ENCODE results near the gene PRG2. TPM values are rescaled to one million over a fixed set of nuclear protein-coding genes. Genes with fewer than 3 reads are reported as not detected.

The PRG2 gene
- total RNA-seq, 1 donor from 2014 or later, result not detected

DNA sequence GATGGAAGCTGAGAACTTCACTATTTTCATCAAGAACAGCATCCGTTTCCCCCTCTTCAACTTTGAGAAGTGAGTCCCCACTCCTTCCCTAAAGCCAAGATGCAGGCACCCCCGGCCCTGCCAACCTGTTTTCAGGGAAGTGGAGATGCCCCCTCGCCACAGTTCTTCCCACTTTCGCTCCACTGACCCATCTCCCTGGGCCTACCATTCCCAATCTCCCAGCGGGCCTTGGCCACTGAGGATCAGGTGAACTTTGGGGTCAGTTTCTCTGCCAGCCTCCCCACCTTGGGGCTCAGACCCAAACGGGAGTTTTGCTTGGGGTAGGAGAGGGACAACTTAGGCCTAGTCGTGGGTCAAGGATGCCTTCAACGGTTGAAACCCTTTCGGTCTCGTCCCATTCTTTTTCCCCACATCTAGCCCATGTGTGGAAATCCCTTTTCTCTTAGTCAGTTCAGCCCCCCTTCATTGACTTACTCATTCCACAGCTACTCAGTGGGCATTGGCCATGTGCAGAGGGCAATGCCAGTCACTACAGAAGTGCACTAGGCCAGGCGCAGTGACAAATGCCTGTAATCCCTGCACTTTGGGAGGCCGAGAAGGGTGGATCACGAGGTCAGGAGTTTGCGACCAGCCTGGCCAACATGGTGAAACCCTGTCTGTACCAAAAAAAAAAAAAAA, 41.7 kb downstream of the PRG2 start:
- no peaks in the 10 kb centered on the region for H3K27me3 ChIP-seq (ENCODE audit: low read depth)
- intact Hi-C loops (cut with DNase I), result no loop called here
- peaks cover 9% of the 10 kb centered on the region for H3K4me1 ChIP-seq
- no peak for DNase-seq
- no peak overlapping the region for H3K27ac ChIP-seq
- no peaks in the 10 kb centered on the region for H3K36me3 ChIP-seq
- no peak for ATAC-seq
- no peak for TF ChIP-seq CTCF (IDR thresholded peaks at IDR 0.05)
- no peak overlapping the region for H3K4me3 ChIP-seq
- H3K9me3 ChIP-seq, result no peaks in the 10 kb centered on the region

- intact Hi-C loops (cut with DNase I), result no loop called here
- Histone ChIP-seq H3K36me3 (no peaks in the 10 kb centered on the region), H3K27ac (no peak overlapping the region), H3K4me1 (peaks cover 9% of the 10 kb centered on the region), H3K27me3 (ENCODE audit: low read depth) (no peaks in the 10 kb centered on the region), H3K9me3 (no peaks in the 10 kb centered on the region), H3K4me3 (no peak overlapping the region)
- TF ChIP-seq CTCF (IDR thresholded peaks at IDR 0.05), result no peak
- DNase-seq (no peak), ATAC-seq (no peak)
These were observed 42.4 kb downstream of the PRG2 start for GRCh38 chr11:57348052-57348451.

DNA sequence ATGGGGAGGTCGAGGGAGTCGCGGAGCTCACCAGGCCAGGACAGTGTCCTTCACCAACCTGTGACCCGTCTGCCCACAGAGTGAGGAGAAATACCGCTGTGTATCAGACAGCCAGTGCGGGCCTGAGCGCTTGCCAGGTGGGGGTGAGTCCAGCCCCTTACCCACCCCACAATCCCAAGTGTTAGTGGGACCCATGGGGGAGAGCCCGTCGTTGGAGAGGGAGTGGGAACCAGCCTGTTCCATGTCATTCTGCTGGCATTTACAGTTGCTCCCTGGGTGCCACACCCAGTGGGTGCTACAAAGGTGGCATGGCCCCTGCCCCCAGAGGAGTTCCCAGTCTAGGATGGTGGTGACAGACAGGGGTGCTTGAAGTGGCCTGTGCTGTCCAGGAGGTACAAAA, 43.1 kb downstream of the PRG2 start:
- no peaks in the 10 kb centered on the region for H3K27me3 ChIP-seq (ENCODE audit: low read depth)
- no peak for DNase-seq
- peaks cover 9% of the 10 kb centered on the region for H3K4me1 ChIP-seq
- no peaks in the 10 kb centered on the region for H3K36me3 ChIP-seq
- intact Hi-C loops (cut with DNase I), result no loop called here
- ATAC-seq, result no peak
- H3K4me3 ChIP-seq, result no peak overlapping the region
- no peak overlapping the region for H3K27ac ChIP-seq
- TF ChIP-seq CTCF (IDR thresholded peaks at IDR 0.05), result no peak
- H3K9me3 ChIP-seq, result no peaks in the 10 kb centered on the region

GRCh38 chr11:57345555-57346211, 44.8 kb downstream of the PRG2 start:
- no peaks in the 10 kb centered on the region for H3K36me3 ChIP-seq
- peaks cover 9% of the 10 kb centered on the region for H3K4me1 ChIP-seq
- peak; percentile 86 for TF ChIP-seq CTCF (IDR thresholded peaks at IDR 0.05)
- H3K27me3 ChIP-seq (ENCODE audit: low read depth), result no peaks in the 10 kb centered on the region
- H3K9me3 ChIP-seq, result no peaks in the 10 kb centered on the region
- ATAC-seq, result peak; percentile 84 to 85
- no peak overlapping the region for H3K4me3 ChIP-seq
- peak; percentile 76 for DNase-seq
- no peak overlapping the region for H3K27ac ChIP-seq
- intact Hi-C loops (cut with DNase I), result no loop called here

- Histone ChIP-seq H3K4me1 (peaks cover 5% of the 10 kb centered on the region), H3K27ac (no peak overlapping the region), H3K9me3 (no peaks in the 10 kb centered on the region), H3K27me3 (ENCODE audit: low read depth) (no peaks in the 10 kb centered on the region), H3K4me3 (no peak overlapping the region), H3K36me3 (no peaks in the 10 kb centered on the region)
- DNase-seq (no peak), ATAC-seq (no peak)
- TF ChIP-seq CTCF (IDR thresholded peaks at IDR 0.05), result no peak
- intact Hi-C loops (cut with DNase I), result no loop called here
These were observed 45.6 kb downstream of the PRG2 start for GRCh38 chr11:57344826-57345225.
